ENCODE measurements around the gene PARP14. TPM values are rescaled to one million over a fixed set of nuclear protein-coding genes. Genes with fewer than 3 reads are reported as not detected.

PARP14 gene, protein sequence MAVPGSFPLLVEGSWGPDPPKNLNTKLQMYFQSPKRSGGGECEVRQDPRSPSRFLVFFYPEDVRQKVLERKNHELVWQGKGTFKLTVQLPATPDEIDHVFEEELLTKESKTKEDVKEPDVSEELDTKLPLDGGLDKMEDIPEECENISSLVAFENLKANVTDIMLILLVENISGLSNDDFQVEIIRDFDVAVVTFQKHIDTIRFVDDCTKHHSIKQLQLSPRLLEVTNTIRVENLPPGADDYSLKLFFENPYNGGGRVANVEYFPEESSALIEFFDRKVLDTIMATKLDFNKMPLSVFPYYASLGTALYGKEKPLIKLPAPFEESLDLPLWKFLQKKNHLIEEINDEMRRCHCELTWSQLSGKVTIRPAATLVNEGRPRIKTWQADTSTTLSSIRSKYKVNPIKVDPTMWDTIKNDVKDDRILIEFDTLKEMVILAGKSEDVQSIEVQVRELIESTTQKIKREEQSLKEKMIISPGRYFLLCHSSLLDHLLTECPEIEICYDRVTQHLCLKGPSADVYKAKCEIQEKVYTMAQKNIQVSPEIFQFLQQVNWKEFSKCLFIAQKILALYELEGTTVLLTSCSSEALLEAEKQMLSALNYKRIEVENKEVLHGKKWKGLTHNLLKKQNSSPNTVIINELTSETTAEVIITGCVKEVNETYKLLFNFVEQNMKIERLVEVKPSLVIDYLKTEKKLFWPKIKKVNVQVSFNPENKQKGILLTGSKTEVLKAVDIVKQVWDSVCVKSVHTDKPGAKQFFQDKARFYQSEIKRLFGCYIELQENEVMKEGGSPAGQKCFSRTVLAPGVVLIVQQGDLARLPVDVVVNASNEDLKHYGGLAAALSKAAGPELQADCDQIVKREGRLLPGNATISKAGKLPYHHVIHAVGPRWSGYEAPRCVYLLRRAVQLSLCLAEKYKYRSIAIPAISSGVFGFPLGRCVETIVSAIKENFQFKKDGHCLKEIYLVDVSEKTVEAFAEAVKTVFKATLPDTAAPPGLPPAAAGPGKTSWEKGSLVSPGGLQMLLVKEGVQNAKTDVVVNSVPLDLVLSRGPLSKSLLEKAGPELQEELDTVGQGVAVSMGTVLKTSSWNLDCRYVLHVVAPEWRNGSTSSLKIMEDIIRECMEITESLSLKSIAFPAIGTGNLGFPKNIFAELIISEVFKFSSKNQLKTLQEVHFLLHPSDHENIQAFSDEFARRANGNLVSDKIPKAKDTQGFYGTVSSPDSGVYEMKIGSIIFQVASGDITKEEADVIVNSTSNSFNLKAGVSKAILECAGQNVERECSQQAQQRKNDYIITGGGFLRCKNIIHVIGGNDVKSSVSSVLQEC (N-terminal part only)
- 15.4 and 18.7 TPM in 2 replicates for total RNA-seq (2014; rRNA removed; shearing (Covaris generic); ENCODE audit: low replicate concordance)

DNA sequence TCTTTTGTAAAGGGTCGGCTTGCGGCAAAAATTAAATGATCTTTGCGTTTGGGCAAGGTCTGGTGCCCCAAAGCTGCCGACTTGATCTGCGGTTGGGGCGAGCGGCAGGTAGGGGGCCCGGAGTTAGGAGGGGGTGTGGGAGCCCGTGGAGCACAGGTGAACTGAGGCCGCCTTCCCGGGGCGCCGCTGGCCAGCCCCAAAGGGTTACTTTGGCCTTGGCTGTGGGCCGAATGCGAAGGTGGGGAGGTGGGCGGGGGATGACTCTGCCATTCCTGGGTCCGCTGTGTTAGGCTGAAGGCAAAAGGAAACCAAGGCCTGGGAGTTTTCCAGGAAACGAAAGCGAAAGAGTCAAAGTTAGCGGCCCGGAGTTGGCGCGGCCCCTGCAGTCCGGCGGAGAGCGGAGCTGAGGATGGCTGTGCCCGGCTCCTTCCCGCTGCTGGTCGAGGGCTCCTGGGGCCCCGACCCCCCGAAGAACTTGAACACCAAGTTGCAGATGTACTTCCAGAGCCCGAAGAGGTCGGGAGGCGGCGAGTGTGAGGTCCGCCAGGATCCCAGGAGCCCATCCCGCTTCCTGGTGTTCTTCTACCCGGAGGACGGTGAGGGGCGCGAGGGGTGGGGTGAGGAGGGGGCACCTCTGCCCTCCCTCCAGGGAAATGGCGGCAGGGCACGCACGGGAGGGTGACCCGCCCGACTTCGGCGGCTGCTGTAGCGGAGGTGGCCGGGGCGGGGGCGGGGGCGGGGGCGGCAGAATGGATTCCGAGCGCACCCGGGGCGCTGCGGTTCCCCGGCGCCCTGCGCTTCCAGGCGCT, at the start of gene PARP14:
TSS of gene PARP14 (plus strand) at position 365 of the 809 bp plus-strand sequence. CDS start at position 410, 45 bp downstream.
- Histone ChIP-seq H3K27me3 (ENCODE audit: low read length) (no peaks in the 10 kb centered on the region), H4K20me1 (ENCODE audit: insufficient read depth, low read depth, low read length) (no peaks in the 10 kb centered on the region), H2AFZ (ENCODE audit: low read length) (peak within 1 kb of the TSS; percentile 92), H3K79me2 (ENCODE audit: low read length) (peaks cover 4% of the 10 kb centered on the region; the same call in 1 of the 2 replicates), H3K4me2 (ENCODE audit: low read depth, low read length, poor library complexity, severe bottlenecking) (peak within 1 kb of the TSS; percentile 78), H3K36me3 (ENCODE audit: insufficient read depth, low read length) (no peaks in the 10 kb centered on the region), H3K4me1 (ENCODE audit: low read length) (peaks cover 41% of the 10 kb centered on the region), H3K9me2 (replicated peaks; ENCODE audit: insufficient read depth, low read length) (no peaks in the 10 kb centered on the region), H3K4me3 (ENCODE audit: low read length) (peak within 1 kb of the TSS; percentile 87), H3K9me3 (ENCODE audit: low read length) (no peaks in the 10 kb centered on the region), H3K27ac (ENCODE audit: low read length) (peak within 1 kb of the TSS; percentile 11; the same call in 1 of the 2 replicates), H3K9ac (ENCODE audit: low read length) (peak within 1 kb of the TSS; percentile 82)
- DNase-seq = peak; percentile 72

DNA sequence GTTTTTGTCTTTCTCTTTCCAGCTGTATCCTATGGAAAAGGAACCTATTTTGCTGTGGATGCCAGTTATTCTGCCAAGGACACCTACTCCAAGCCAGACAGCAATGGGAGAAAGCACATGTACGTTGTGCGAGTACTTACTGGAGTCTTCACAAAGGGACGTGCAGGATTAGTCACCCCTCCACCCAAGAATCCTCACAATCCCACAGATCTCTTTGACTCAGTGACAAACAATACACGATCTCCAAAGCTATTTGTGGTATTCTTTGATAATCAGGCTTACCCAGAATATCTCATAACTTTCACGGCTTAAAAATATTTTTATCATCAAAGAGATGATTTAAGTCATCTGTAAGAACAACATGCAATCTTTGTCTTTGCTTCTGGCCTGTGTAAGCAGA, 44.9 kb upstream of the PARP14 start:
- Histone ChIP-seq H3K9me3 (ENCODE audit: low read length) (no peaks in the 10 kb centered on the region), H3K9ac (ENCODE audit: low read length) (no peak overlapping the region)
- no peak for DNase-seq

GRCh38 chr3:122636697-122637096, 43.9 kb upstream of the PARP14 start:
- no peaks in the 10 kb centered on the region for H3K9me2 ChIP-seq (replicated peaks; ENCODE audit: insufficient read depth, low read length)
- no peaks in the 10 kb centered on the region for H3K9me3 ChIP-seq (ENCODE audit: low read length)
- H3K9ac ChIP-seq (ENCODE audit: low read length) = no peak overlapping the region
- no peaks in the 10 kb centered on the region for H3K27me3 ChIP-seq (ENCODE audit: low read length)
- H3K4me2 ChIP-seq (ENCODE audit: low read depth, low read length, poor library complexity, severe bottlenecking) = no peak overlapping the region
- H3K27ac ChIP-seq (ENCODE audit: low read length) = no peak overlapping the region
- no peaks in the 10 kb centered on the region for H3K79me2 ChIP-seq (ENCODE audit: low read length)
- H2AFZ ChIP-seq (ENCODE audit: low read length) = no peak overlapping the region
- no peaks in the 10 kb centered on the region for H4K20me1 ChIP-seq (ENCODE audit: insufficient read depth, low read depth, low read length)
- H3K4me1 ChIP-seq (ENCODE audit: low read length) = no peaks in the 10 kb centered on the region
- no peaks in the 10 kb centered on the region for H3K36me3 ChIP-seq (ENCODE audit: insufficient read depth, low read length)
- DNase-seq = no peak
- no peak overlapping the region for H3K4me3 ChIP-seq (ENCODE audit: low read length)

More for the DNA sequence above, 44.9 kb upstream of the PARP14 start:
- Histone ChIP-seq H3K4me1 (ENCODE audit: low read length) (no peaks in the 10 kb centered on the region), H3K4me3 (ENCODE audit: low read length) (no peak overlapping the region), H3K9me2 (replicated peaks; ENCODE audit: insufficient read depth, low read length) (no peaks in the 10 kb centered on the region), H3K27ac (ENCODE audit: low read length) (no peak overlapping the region), H3K79me2 (ENCODE audit: low read length) (no peaks in the 10 kb centered on the region), H3K36me3 (ENCODE audit: insufficient read depth, low read length) (no peaks in the 10 kb centered on the region), H3K4me2 (ENCODE audit: low read depth, low read length, poor library complexity, severe bottlenecking) (no peak overlapping the region), H4K20me1 (ENCODE audit: insufficient read depth, low read depth, low read length) (no peaks in the 10 kb centered on the region), H2AFZ (ENCODE audit: low read length) (no peak overlapping the region), H3K27me3 (ENCODE audit: low read length) (no peaks in the 10 kb centered on the region)

GRCh38 chr3:122640437-122640999, 40.1 kb upstream of the PARP14 start:
- Histone ChIP-seq H4K20me1 (ENCODE audit: insufficient read depth, low read depth, low read length) (no peaks in the 10 kb centered on the region), H3K9me2 (replicated peaks; ENCODE audit: insufficient read depth, low read length) (no peaks in the 10 kb centered on the region), H3K4me3 (ENCODE audit: low read length) (no peak overlapping the region), H3K9ac (ENCODE audit: low read length) (no peak overlapping the region), H3K79me2 (ENCODE audit: low read length) (no peaks in the 10 kb centered on the region), H3K9me3 (ENCODE audit: low read length) (no peaks in the 10 kb centered on the region), H3K4me1 (ENCODE audit: low read length) (no peaks in the 10 kb centered on the region), H2AFZ (ENCODE audit: low read length) (no peak overlapping the region), H3K4me2 (ENCODE audit: low read depth, low read length, poor library complexity, severe bottlenecking) (no peak overlapping the region), H3K27ac (ENCODE audit: low read length) (no peak overlapping the region), H3K27me3 (ENCODE audit: low read length) (no peaks in the 10 kb centered on the region), H3K36me3 (ENCODE audit: insufficient read depth, low read length) (no peaks in the 10 kb centered on the region)
- no peak for DNase-seq

DNA sequence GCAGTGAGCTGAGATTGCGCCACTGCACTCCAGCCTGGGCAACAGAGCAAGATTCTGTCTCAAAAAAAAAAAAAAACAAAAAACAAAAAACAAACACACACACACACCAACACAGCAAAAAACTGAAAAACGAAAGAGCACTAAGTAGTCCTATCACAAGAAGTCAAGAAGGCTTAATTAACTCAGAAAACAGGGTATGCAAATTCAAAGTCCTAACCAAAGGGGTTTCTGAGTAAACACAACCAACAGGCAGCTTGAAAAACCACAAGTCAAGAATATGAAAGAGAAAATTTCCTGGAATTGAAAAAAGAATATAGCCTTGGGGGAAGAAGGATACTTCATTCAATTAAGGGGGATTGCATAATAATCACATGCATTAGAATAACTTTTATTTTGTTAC, 37.7 kb upstream of the PARP14 start:
- H3K9me3 ChIP-seq (ENCODE audit: low read length) = no peaks in the 10 kb centered on the region
- no peaks in the 10 kb centered on the region for H3K79me2 ChIP-seq (ENCODE audit: low read length)
- DNase-seq = no peak
- no peak overlapping the region for H3K4me2 ChIP-seq (ENCODE audit: low read depth, low read length, poor library complexity, severe bottlenecking)
- H3K4me1 ChIP-seq (ENCODE audit: low read length) = peaks cover 10% of the 10 kb centered on the region
- H3K27ac ChIP-seq (ENCODE audit: low read length) = no peak overlapping the region
- H3K4me3 ChIP-seq (ENCODE audit: low read length) = no peak overlapping the region
- H4K20me1 ChIP-seq (ENCODE audit: insufficient read depth, low read depth, low read length) = no peaks in the 10 kb centered on the region
- no peaks in the 10 kb centered on the region for H3K27me3 ChIP-seq (ENCODE audit: low read length)
- no peaks in the 10 kb centered on the region for H3K9me2 ChIP-seq (replicated peaks; ENCODE audit: insufficient read depth, low read length)
- no peak overlapping the region for H2AFZ ChIP-seq (ENCODE audit: low read length)
- no peak overlapping the region for H3K9ac ChIP-seq (ENCODE audit: low read length)
- H3K36me3 ChIP-seq (ENCODE audit: insufficient read depth, low read length) = no peaks in the 10 kb centered on the region

DNA sequence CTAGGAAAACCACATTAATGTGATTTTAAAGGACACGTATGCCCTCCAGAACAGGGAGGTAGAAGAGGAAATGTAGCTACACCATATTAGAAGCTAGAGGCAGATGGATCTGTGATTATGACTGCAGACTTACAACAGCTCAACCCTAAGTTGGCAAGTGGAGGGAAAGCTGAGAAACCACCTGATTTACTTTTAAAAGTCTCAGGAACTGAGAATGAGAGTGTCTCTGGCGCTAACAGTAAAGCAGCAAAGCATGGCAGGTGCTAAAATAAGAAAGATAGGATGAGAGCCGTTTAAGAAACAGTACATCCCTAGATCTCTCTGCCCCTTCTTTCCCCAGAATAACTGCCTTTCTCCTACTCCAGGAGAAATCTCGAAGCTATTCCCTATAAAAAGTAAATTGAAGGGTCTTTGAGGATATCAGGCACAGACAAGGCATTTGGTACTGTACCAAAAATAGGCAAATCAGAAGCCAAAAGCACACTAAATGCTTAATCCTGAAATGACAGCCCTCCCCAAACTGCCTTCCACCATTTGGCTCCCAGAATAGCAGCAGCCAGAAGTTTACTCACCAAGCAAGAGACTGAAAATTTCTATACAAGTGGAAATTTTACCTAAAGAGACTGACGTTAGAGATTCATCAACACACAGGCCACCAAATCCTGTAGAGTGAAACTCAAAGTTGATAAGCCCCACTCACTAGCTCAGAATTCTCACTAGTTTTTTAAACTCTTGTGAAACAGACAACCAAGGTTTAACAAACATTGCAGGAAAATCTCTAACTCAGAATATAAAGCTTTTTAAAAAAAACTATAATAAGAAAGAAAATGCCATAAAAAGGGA, 34.3 kb upstream of the PARP14 start:
- no peak overlapping the region for H3K27ac ChIP-seq (ENCODE audit: low read length)
- no peaks in the 10 kb centered on the region for H4K20me1 ChIP-seq (ENCODE audit: insufficient read depth, low read depth, low read length)
- H3K9ac ChIP-seq (ENCODE audit: low read length) = peak overlapping the region; percentile 41
- peak overlapping the region; percentile 54 for H3K4me2 ChIP-seq (ENCODE audit: low read depth, low read length, poor library complexity, severe bottlenecking)
- H3K27me3 ChIP-seq (ENCODE audit: low read length) = no peaks in the 10 kb centered on the region
- peak overlapping the region; percentile 16; the same call in 1 of the 2 replicates for H3K4me3 ChIP-seq (ENCODE audit: low read length)
- no peaks in the 10 kb centered on the region for H3K9me2 ChIP-seq (replicated peaks; ENCODE audit: insufficient read depth, low read length)
- peak overlapping the region; percentile 81 for H2AFZ ChIP-seq (ENCODE audit: low read length)
- H3K4me1 ChIP-seq (ENCODE audit: low read length) = peaks cover 10% of the 10 kb centered on the region
- no peaks in the 10 kb centered on the region for H3K9me3 ChIP-seq (ENCODE audit: low read length)
- H3K79me2 ChIP-seq (ENCODE audit: low read length) = no peaks in the 10 kb centered on the region
- DNase-seq = no peak
- no peaks in the 10 kb centered on the region for H3K36me3 ChIP-seq (ENCODE audit: insufficient read depth, low read length)

Data from Karpas-422 (cell line).